WI38 (cell line): ENCODE measurements around the gene COL4A2.

Experiments
- H3K4me3 ChIP-seq: 2 replicates; pipeline ENCODE4 v1.5.1; 2011; ENCODE audit warnings: low read depth, mild to moderate bottlenecking, control low read depth, low read length
- TF ChIP-seq, protein P1 (sequence below): IDR thresholded peaks from 2 replicates; pipeline ENCODE4 v1.5.1; 2012; ENCODE audit warnings: low read depth, mild to moderate bottlenecking, control low read depth, low read length

The COL4A2 gene

DNA sequence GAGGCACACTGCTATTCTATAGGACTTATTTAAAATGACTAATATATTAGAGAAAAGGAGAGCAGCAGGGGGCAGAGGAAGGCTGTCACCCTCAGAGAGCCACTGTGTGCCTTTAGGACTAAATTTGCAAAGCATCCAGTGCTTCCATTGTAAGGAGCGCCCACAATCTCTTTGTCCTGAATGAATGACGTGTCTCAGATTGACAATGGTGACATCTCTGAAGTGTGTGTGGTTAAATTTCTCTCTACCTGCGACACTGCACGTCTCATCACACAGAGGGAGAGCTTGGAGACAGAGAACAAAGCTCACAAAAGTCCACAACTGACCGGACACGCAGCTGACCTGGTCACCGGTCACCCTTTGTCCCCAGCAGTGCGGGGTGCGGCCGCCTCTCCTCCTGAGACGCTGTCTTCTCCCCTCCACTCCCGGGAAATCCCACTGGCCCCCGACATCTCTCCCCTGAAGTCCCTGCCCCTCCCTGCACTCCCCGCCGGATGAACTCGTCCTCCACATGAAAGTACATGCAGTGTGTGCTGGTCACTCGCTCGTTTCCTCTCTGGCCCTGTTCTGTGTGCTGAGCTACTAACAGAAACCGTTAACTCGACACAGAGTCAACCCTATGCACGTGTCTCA is 147.3 kb downstream of the COL4A2 start:
- TF ChIP-seq, protein P1, sequence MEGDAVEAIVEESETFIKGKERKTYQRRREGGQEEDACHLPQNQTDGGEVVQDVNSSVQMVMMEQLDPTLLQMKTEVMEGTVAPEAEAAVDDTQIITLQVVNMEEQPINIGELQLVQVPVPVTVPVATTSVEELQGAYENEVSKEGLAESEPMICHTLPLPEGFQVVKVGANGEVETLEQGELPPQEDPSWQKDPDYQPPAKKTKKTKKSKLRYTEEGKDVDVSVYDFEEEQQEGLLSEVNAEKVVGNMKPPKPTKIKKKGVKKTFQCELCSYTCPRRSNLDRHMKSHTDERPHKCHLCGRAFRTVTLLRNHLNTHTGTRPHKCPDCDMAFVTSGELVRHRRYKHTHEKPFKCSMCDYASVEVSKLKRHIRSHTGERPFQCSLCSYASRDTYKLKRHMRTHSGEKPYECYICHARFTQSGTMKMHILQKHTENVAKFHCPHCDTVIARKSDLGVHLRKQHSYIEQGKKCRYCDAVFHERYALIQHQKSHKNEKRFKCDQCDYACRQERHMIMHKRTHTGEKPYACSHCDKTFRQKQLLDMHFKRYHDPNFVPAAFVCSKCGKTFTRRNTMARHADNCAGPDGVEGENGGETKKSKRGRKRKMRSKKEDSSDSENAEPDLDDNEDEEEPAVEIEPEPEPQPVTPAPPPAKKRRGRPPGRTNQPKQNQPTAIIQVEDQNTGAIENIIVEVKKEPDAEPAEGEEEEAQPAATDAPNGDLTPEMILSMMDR: no peak
- H3K4me3 ChIP-seq: no peak overlapping the region

DNA sequence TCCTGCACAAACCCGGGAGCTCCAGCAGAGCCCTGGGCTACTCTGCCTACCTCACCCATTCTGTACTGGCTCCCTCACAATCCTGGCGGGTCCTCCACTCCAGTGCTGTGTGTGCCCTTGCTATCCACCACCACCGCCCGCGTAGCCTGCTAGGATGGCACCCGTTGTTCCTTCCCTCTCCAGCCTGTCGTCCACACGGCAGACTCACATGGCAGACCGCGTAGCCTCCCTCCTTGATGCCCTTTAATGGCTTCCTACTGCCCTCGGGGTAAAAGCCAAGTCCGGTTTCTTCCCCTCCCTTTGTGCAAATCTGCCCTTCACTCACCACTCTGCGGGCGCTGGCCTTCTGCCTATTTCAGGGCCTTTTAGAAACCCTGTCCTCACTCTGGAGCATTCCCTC is 147.9 kb downstream of the COL4A2 start:
- H3K4me3 ChIP-seq: no peak overlapping the region
- TF ChIP-seq, protein P1: no peak

DNA sequence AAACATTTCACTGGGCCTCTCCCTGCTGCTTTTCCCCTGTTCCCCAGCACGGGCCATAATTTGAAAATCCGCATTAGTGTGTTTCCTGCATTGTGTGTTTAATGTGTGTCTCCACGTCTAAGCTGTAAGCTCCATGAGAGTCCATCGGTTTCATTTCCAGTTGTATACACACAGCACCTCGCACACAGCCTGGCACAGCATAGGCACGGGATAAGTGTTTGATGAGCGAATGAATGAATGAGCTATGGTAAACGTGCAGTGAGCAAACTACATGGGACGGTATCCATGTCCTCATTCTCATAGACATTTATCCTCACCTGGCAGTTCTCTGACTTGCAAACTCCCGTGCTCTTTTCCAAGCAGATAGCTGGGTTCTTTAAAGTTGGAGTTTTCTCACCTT is 148.4 kb downstream of the COL4A2 start:
- no peak overlapping the region for H3K4me3 ChIP-seq
- TF ChIP-seq, protein P1: no peak

DNA sequence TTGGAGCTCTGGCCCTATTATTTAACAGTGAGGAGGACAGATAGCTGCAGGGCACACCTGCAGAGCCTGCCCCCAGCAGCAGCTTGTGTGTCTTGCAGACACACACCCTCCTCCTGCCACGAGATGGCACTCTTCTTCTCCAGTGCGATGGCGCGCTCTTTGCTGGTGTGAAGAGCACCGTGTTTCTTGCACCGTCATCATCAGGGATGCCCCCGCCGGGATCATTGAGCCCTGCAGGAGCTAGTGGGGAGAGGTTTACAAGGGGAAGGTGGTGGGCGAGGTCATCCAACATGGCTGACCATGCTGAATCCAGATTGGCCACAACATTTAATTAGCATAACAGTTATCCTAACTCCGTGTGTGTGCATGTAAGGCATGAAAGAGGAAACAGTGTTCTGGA is 148.9 kb downstream of the COL4A2 start:
- TF ChIP-seq, protein P1: peak; percentile 64

DNA sequence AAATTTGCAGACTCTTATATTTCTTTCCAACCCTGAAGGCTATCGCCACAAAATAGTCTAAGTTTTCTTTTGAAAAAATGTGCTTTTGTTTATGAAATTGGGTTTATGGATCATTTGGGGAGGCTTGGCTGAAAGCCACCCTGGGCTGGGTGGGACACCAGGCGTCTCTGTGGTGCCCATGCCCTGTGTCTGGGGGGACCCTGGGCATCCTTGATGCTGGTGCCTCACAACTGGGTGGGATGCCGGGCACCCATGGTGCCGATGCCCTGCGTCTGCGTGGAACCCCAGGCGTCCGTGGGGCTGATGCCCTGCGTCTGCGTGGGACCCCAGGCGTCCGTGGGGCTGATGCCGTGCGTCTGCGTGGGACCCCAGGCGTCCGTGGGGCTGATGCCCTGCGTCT is 149.5 kb downstream of the COL4A2 start:
- TF ChIP-seq, protein P1: no peak
- no peak overlapping the region for H3K4me3 ChIP-seq

More for the DNA sequence above, 148.9 kb downstream of the COL4A2 start:
- no peak overlapping the region for H3K4me3 ChIP-seq

DNA sequence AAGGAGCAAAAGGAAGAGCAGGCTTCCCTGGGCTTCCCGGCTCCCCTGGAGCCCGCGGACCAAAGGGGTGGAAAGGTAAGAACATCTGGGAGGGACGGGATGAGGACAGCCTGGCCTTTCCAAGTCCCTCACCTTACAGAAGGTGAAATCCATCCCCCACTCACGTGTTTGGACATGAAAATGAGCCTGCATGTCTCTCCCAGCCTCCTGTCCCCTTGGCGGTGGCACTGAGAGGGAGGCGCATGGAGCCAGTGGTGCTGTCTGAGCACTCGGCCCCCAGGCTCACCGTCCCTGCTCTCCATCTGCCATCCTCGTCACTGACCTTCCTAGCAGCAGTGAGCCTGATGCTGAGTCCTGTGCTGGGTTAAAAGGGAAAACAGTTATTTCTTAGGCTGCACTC is 150.3 kb downstream of the COL4A2 start:
- TF ChIP-seq, protein P1: no peak
- H3K4me3 ChIP-seq: no peak overlapping the region

DNA sequence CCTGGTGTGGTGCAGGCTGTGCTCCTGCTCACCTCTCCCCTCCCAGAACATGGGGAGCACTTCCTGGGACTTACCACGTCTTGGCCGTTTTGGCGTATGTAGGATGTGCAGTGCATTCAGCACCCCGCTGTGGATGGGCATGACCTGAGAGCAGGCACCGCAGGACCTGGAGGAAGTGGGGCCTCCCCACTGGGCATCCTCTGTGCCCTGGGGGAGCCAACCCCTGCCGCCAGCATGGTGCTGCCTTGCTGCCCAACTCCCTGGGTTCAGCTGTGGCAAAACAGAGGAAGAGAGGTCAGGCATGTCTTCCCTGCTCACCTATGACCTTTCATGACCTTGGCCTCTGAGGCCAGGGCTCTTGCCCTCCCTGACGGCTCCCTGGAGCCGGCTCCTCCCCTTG is 150.9 kb downstream of the COL4A2 start:
- TF ChIP-seq, protein P1: no peak
- no peak overlapping the region for H3K4me3 ChIP-seq
